GM21576 (cell line): Measurements from ENCODE around the gene SH3BGR.

Source experiments
- ATAC-seq: cut with Tn5 transposase; IDR thresholded peaks from one replicate; pipeline ENCODE4 v1.9.1; 2021; ENCODE audit warnings: mild to moderate bottlenecking, moderate library complexity; ENCODE audit not compliant: unreplicated experiment

The SH3BGR gene

GRCh38 chr21:39511102-39511501, 59.3 kb downstream of the SH3BGR start:
- ATAC-seq: no peak

GRCh38 chr21:39513735-39514134, 62.0 kb downstream of the SH3BGR start:
- ATAC-seq: no peak

- ATAC-seq: no peak
Observed at GRCh38 chr21:39515684-39516472, 64.1 kb downstream of the SH3BGR start.

- ATAC-seq: peak; percentile 59
Observed at GRCh38 chr21:39518055-39518846, 66.5 kb downstream of the SH3BGR start.

GRCh38 chr21:39518847-39519210, 67.1 kb downstream of the SH3BGR start:
- ATAC-seq: no peak

- no peak for ATAC-seq
Observed at GRCh38 chr21:39519835-39520234, 68.1 kb downstream of the SH3BGR start.

GRCh38 chr21:39523399-39523798, 71.6 kb downstream of the SH3BGR start:
- ATAC-seq: no peak

- ATAC-seq: no peak
Observed at GRCh38 chr21:39523915-39524314, 72.1 kb downstream of the SH3BGR start.

GRCh38 chr21:39525129-39525528, 73.4 kb downstream of the SH3BGR start:
- ATAC-seq: no peak

- ATAC-seq: no peak
Observed at GRCh38 chr21:39525601-39526000, 73.8 kb downstream of the SH3BGR start.

GRCh38 chr21:39527067-39527595, 75.4 kb downstream of the SH3BGR start:
- no peak for ATAC-seq

GRCh38 chr21:39527664-39528381, 76.1 kb downstream of the SH3BGR start:
- no peak for ATAC-seq

- ATAC-seq: no peak
Observed at GRCh38 chr21:39529026-39529425, 77.3 kb downstream of the SH3BGR start.

GRCh38 chr21:39531064-39531463, 79.3 kb downstream of the SH3BGR start:
- ATAC-seq: no peak

- no peak for ATAC-seq
Observed at GRCh38 chr21:39531840-39532239, 80.1 kb downstream of the SH3BGR start.

GRCh38 chr21:39533545-39534380, 82.0 kb downstream of the SH3BGR start:
- no peak for ATAC-seq

- no peak for ATAC-seq
Observed at GRCh38 chr21:39535646-39536437, 84.1 kb downstream of the SH3BGR start.

GRCh38 chr21:39536835-39537234, 85.1 kb downstream of the SH3BGR start:
- ATAC-seq: no peak

GRCh38 chr21:39537571-39537970, 85.8 kb downstream of the SH3BGR start:
- ATAC-seq: no peak
